GM12878 (cell line): Measurements from ENCODE around the gene ANGEL2. TPM values are rescaled to one million over a fixed set of nuclear protein-coding genes. Genes with fewer than 3 reads are reported as not detected.
A peak's percentile ranks its signal among the peaks of the same experiment; 100 is the strongest.

Source experiments
- BCL11A ChIP-seq: IDR thresholded peaks from 2 replicates; pipeline ENCODE4 v1.6.1; 2011; ENCODE audit warnings: low read depth, low read length
- CREB1 ChIP-seq: IDR thresholded peaks from 2 replicates; pipeline ENCODE4 v1.6.1; 2012; ENCODE audit warnings: low read depth, mild to moderate bottlenecking, inconsistent platforms
- DPF2 ChIP-seq: fragments of 450-650 bp; IDR thresholded peaks from 2 replicates; pipeline ENCODE4 v1.6.1; 2017; ENCODE audit warnings: mild to moderate bottlenecking
- EED ChIP-seq: sonication (generic); IDR thresholded peaks from 2 replicates; pipeline ENCODE4 v1.6.1; 2016; ENCODE audit warnings: antibody characterized with exemption, low read depth
- FOXM1 ChIP-seq: IDR thresholded peaks from 2 replicates; pipeline ENCODE4 v1.6.1; 2012; ENCODE audit warnings: low read depth, mild to moderate bottlenecking, inconsistent platforms, low read length, moderate library complexity
- KLF5 ChIP-seq: fragments of 450-650 bp; IDR thresholded peaks from 2 replicates; pipeline ENCODE4 v1.6.1; 2014; ENCODE audit warnings: mild to moderate bottlenecking; ENCODE audit not compliant: partially characterized antibody
- LARP7 ChIP-seq: fragments of 450-650 bp; IDR thresholded peaks from 2 replicates; pipeline ENCODE4 v1.6.1; 2017; ENCODE audit warnings: mild to moderate bottlenecking
- NFXL1 ChIP-seq: fragments of 450-650 bp; IDR thresholded peaks from 2 replicates; pipeline ENCODE4 v1.6.1; 2017; ENCODE audit warnings: antibody characterized with exemption, mild to moderate bottlenecking, borderline replicate concordance
- NFYB ChIP-seq: IDR thresholded peaks from 2 replicates; pipeline ENCODE4 v1.6.1; 2011; ENCODE audit warnings: low read depth, mild to moderate bottlenecking, low read length, improper control_type of control experiment, moderate library complexity; ENCODE audit not compliant: insufficient read depth
- NRF1 ChIP-seq: conservative IDR thresholded peaks from 2 replicates; pipeline ENCODE4 v1.6.1; 2011; ENCODE audit warnings: mild to moderate bottlenecking, low read depth, low read length, improper control_type of control experiment
- POLR2A ChIP-seq: IDR thresholded peaks from 2 replicates; pipeline ENCODE4 v1.6.1; 2011; ENCODE audit warnings: low read depth, mild to moderate bottlenecking, low read length
- POLR2AphosphoS5 ChIP-seq: IDR thresholded peaks from 2 replicates; pipeline ENCODE4 v1.6.1; 2011; ENCODE audit warnings: mild to moderate bottlenecking, low read length, inconsistent platforms
- SMAD5 ChIP-seq: IDR thresholded peaks from 2 replicates; pipeline ENCODE4 v1.6.1; 2016; ENCODE audit warnings: antibody characterized with exemption, low read depth
- STAT1 ChIP-seq: fragments of 450-650 bp; conservative IDR thresholded peaks from 2 replicates; pipeline ENCODE4 v1.6.1; 2014; ENCODE audit warnings: antibody characterized with exemption, mild to moderate bottlenecking
- STAT3 ChIP-seq: IDR thresholded peaks from 2 replicates; pipeline ENCODE4 v1.6.1; 2011; ENCODE audit warnings: low read depth, low read length, improper control_type of control experiment
- TCF7 ChIP-seq: IDR thresholded peaks from 2 replicates; pipeline ENCODE4 v1.6.1; 2014; ENCODE audit warnings: antibody characterized with exemption, borderline replicate concordance
- polyA plus RNA-seq, 11 experiments: library from polyadenylated mRNA; depleted of rRNA in 4 of 11; unstranded in 6 of 11; stranded (reverse) in 5 of 11; fragments of >200 nt; fragmentation: Nextera tagmentation in 4 of 11; fragmentation: Illumina TruSeq in 1 of 11; extraction: Ambion mirVana in 4 of 11; extraction: Trizol in 1 of 11; gene quantifications; 1 replicate in 1 of 11; 2 replicates in 10 of 11; pipeline versions ENCODE4 v1.2.1 to v1.2.3, GENCODE V29; 2011 to 2016; ENCODE audit warnings: inconsistent platforms in 2 of 11, missing spikeins in 2 of 11, low read depth in 1 of 11
- total RNA-seq, 4 experiments: library from RNA; depleted of rRNA in 3 of 4; stranded (reverse); fragments of >200 nt in 3 of 4; fragmentation: Illumina TruSeq in 1 of 4; extraction: Trizol in 1 of 4; gene quantifications; 2 replicates each; pipeline versions ENCODE4 v1.2.1 to v1.2.3, GENCODE V29; 2013 to 2021
- TF ChIP-seq, protein P1 (sequence below): fragments of 450-650 bp; IDR thresholded peaks from 2 replicates; pipeline ENCODE4 v1.6.1; 2017; ENCODE audit warnings: mild to moderate bottlenecking, moderate library complexity
- TF ChIP-seq, protein P2 (sequence below): IDR thresholded peaks from 2 replicates; pipeline ENCODE4 v1.6.1; 2012; ENCODE audit warnings: low read depth, low read length, improper control_type of control experiment
- TF ChIP-seq, protein P3 (sequence below): fragments of 150-350 bp; IDR thresholded peaks from 2 replicates; pipeline ENCODE4 v1.6.1; 2014; ENCODE audit warnings: mild to moderate bottlenecking, low read depth, low read length
- TF ChIP-seq, protein P4 (sequence below): fragments of 450-650 bp; IDR thresholded peaks from 2 replicates; pipeline ENCODE4 v1.6.1; 2017; ENCODE audit warnings: mild to moderate bottlenecking

Gene ANGEL2
- total and polyA plus RNA-seq, 10 of the 15 experiments (the other 5 are each of a cell fraction or from before 2014, with no cell fraction given) = 6.3 to 53.9 (median 30.7) TPM

DNA sequence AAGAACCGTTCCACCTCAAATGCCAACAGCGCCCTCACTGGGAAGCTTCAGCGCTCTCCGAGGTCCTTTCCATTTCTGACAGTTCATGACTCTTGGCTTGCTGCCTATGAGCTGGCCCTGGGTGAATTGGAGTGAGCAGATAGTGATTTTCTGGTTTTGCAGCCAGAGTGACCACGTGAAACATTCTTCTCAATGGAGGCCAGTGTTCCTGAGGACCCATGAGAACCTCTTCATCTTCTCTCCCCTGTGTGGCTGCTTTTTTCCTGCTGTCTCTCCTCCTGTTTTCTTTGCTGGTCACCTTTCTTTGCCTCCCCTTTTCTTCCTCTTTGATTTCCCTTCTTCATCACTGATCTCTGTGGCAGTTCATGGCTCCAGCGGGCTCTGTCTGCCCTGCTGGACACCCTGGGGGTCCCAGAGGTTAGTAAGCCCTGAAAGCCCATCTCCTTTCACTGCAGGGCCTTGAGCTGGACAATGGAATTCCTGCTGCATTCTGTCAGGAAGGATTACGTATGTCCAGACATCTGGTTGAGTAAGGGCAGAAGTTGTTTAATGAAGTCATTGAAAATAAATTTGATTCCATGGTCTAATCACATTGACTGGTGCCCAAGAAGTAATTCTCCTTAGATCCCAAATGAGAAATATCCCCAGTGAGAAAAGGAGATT is 35.4 kb downstream of the ANGEL2 start (continued):
- TF ChIP-seq, protein P1, sequence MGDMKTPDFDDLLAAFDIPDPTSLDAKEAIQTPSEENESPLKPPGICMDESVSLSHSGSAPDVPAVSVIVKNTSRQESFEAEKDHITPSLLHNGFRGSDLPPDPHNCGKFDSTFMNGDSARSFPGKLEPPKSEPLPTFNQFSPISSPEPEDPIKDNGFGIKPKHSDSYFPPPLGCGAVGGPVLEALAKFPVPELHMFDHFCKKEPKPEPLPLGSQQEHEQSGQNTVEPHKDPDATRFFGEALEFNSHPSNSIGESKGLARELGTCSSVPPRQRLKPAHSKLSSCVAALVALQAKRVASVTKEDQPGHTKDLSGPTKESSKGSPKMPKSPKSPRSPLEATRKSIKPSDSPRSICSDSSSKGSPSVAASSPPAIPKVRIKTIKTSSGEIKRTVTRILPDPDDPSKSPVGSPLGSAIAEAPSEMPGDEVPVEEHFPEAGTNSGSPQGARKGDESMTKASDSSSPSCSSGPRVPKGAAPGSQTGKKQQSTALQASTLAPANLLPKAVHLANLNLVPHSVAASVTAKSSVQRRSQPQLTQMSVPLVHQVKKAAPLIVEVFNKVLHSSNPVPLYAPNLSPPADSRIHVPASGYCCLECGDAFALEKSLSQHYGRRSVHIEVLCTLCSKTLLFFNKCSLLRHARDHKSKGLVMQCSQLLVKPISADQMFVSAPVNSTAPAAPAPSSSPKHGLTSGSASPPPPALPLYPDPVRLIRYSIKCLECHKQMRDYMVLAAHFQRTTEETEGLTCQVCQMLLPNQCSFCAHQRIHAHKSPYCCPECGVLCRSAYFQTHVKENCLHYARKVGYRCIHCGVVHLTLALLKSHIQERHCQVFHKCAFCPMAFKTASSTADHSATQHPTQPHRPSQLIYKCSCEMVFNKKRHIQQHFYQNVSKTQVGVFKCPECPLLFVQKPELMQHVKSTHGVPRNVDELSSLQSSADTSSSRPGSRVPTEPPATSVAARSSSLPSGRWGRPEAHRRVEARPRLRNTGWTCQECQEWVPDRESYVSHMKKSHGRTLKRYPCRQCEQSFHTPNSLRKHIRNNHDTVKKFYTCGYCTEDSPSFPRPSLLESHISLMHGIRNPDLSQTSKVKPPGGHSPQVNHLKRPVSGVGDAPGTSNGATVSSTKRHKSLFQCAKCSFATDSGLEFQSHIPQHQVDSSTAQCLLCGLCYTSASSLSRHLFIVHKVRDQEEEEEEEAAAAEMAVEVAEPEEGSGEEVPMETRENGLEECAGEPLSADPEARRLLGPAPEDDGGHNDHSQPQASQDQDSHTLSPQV = peak; percentile 39; the same call in 1 of the 2 replicates
- TF ChIP-seq DPF2 = 0 out of 2 replicates have a peak, but pooled peaks have one; percentile 6
- TF ChIP-seq TCF7 = no peak
- no peak for TF ChIP-seq STAT1
- TF ChIP-seq, protein P2, sequence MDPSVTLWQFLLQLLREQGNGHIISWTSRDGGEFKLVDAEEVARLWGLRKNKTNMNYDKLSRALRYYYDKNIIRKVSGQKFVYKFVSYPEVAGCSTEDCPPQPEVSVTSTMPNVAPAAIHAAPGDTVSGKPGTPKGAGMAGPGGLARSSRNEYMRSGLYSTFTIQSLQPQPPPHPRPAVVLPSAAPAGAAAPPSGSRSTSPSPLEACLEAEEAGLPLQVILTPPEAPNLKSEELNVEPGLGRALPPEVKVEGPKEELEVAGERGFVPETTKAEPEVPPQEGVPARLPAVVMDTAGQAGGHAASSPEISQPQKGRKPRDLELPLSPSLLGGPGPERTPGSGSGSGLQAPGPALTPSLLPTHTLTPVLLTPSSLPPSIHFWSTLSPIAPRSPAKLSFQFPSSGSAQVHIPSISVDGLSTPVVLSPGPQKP = 0 out of 2 replicates have a peak, but pooled peaks have one; percentile 1
- TF ChIP-seq STAT3 = no peak
- no peak for TF ChIP-seq FOXM1
- TF ChIP-seq POLR2AphosphoS5 = 0 out of 2 replicates have a peak, but pooled peaks have one; percentile 1
- no peak for TF ChIP-seq CREB1
- no peak for TF ChIP-seq POLR2A
- peak; percentile 9; the same call in 1 of the 2 replicates for TF ChIP-seq SMAD5
- TF ChIP-seq BCL11A = no peak
- TF ChIP-seq, protein P3, sequence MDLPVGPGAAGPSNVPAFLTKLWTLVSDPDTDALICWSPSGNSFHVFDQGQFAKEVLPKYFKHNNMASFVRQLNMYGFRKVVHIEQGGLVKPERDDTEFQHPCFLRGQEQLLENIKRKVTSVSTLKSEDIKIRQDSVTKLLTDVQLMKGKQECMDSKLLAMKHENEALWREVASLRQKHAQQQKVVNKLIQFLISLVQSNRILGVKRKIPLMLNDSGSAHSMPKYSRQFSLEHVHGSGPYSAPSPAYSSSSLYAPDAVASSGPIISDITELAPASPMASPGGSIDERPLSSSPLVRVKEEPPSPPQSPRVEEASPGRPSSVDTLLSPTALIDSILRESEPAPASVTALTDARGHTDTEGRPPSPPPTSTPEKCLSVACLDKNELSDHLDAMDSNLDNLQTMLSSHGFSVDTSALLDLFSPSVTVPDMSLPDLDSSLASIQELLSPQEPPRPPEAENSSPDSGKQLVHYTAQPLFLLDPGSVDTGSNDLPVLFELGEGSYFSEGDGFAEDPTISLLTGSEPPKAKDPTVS = no peak
- peak; percentile 18; the same call in 1 of the 2 replicates for TF ChIP-seq LARP7
- TF ChIP-seq NFXL1 = no peak
- TF ChIP-seq NRF1 = no peak
- TF ChIP-seq, protein P4, sequence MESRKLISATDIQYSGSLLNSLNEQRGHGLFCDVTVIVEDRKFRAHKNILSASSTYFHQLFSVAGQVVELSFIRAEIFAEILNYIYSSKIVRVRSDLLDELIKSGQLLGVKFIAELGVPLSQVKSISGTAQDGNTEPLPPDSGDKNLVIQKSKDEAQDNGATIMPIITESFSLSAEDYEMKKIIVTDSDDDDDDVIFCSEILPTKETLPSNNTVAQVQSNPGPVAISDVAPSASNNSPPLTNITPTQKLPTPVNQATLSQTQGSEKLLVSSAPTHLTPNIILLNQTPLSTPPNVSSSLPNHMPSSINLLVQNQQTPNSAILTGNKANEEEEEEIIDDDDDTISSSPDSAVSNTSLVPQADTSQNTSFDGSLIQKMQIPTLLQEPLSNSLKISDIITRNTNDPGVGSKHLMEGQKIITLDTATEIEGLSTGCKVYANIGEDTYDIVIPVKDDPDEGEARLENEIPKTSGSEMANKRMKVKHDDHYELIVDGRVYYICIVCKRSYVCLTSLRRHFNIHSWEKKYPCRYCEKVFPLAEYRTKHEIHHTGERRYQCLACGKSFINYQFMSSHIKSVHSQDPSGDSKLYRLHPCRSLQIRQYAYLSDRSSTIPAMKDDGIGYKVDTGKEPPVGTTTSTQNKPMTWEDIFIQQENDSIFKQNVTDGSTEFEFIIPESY = 0 out of 2 replicates have a peak, but pooled peaks have one; percentile 35
- no peak for TF ChIP-seq KLF5
- no peak for TF ChIP-seq EED
- TF ChIP-seq NFYB = no peak
